Caco-2 (cell line): Measurements from ENCODE around the gene PLA2G2C. TPM values are rescaled to one million over a fixed set of nuclear protein-coding genes. Genes with fewer than 3 reads are reported as not detected.

ENCODE experiments used
- BruUV-seq: library from RNA; stranded (reverse); fragments of 400-500 nt; replicated peaks from 2 replicates; lab custom pipeline; 2021; lab: Mats Ljungman, UMichigan
- CTCF ChIA-PET: fragments of 300-600 bp; sonication (Branson Sonifier 250); formaldehyde crosslinking; loops from one replicate; lab custom pipeline; 2022; ENCODE audit warnings: antibody characterized with exemption; lab: Charles Lee
- POLR2A ChIA-PET: fragments of 300-600 bp; sonication (Branson Sonifier 250); formaldehyde crosslinking; loops from one replicate; lab custom pipeline; 2022; ENCODE audit warnings: antibody characterized with exemption; lab: Charles Lee
- DNase-seq, 2 experiments: peaks; one replicate each; pipeline versions ENCODE4 v3.0.0 to v3.0.0-alpha.2; 2020 to 2022
- H3K27me3 ChIP-seq: replicated peaks from 2 replicates; pipeline ENCODE4 v1.6.0; 2011; ENCODE audit warnings: low read length; ENCODE audit not compliant: control insufficient read depth, insufficient read depth
- H3K36me3 ChIP-seq: 2 replicates; pipeline ENCODE4 v1.5.1; 2011; ENCODE audit warnings: low read length; ENCODE audit not compliant: control insufficient read depth, insufficient read depth
- H3K4me1 ChIP-seq: fragments of 250-450 bp; sonication (Bioruptor Pico); 2 replicates; pipeline ENCODE4 v1.5.1; 2020; ENCODE audit warnings: mild to moderate bottlenecking
- H3K4me3 ChIP-seq: 2 replicates; pipeline ENCODE4 v1.5.1; 2011; ENCODE audit warnings: low read depth, mild to moderate bottlenecking, control low read depth, low read length
- H3K9me3 ChIP-seq: fragments of 250-450 bp; sonication (Bioruptor Pico); 2 replicates; pipeline ENCODE4 v1.5.1; 2020; ENCODE audit warnings: mild to moderate bottlenecking, moderate library complexity
- H3K27ac Mint-ChIP-seq: one replicate; pipeline ENCODE4 v1.8.0; 2022; ENCODE audit warnings: mixed read lengths; ENCODE audit not compliant: unreplicated experiment
- H3K27me3 Mint-ChIP-seq: one replicate; pipeline ENCODE4 v1.8.0; 2022; ENCODE audit warnings: mixed read lengths; ENCODE audit not compliant: insufficient read depth, unreplicated experiment
- H3K36me3 Mint-ChIP-seq: one replicate; pipeline ENCODE4 v1.8.0; 2022; ENCODE audit warnings: mild to moderate bottlenecking, mixed read lengths; ENCODE audit not compliant: insufficient read depth, unreplicated experiment
- H3K4me1 Mint-ChIP-seq: one replicate; pipeline ENCODE4 v1.8.0; 2022; ENCODE audit warnings: low read depth, mixed read lengths; ENCODE audit not compliant: unreplicated experiment
- H3K4me3 Mint-ChIP-seq: one replicate; pipeline ENCODE4 v1.8.0; 2022; ENCODE audit warnings: mild to moderate bottlenecking, moderate library complexity, mixed read lengths; ENCODE audit not compliant: unreplicated experiment
- H3K9me3 Mint-ChIP-seq: one replicate; pipeline ENCODE4 v1.8.0; 2022; ENCODE audit warnings: mixed read lengths; ENCODE audit not compliant: unreplicated experiment
- CTCF ChIP-seq, 2 experiments: fragments of 200-600 bp in 1 of 2; IDR thresholded peaks; 1 replicate in 1 of 2; 2 replicates in 1 of 2; pipeline versions ENCODE4 v1.5.1 to v1.8.0; 2011 to 2022; ENCODE audit warnings: antibody characterized with exemption in 1 of 2, control low read depth in 1 of 2, inconsistent platforms in 1 of 2, low read depth in 1 of 2, low read length in 1 of 2, mild to moderate bottlenecking in 1 of 2, moderate library complexity in 1 of 2; ENCODE audit not compliant: insufficient read depth in 1 of 2, severe bottlenecking in 1 of 2, unreplicated experiment in 1 of 2
- intact Hi-C: fragments of 100-400 bp; cut with micrococcal nuclease; formaldehyde crosslinking; loops from one replicate; pipeline ENCODE4 v1.10.0; 2022; ENCODE audit not compliant: unreplicated experiment
- total RNA-seq: library from RNA; stranded (reverse); gene quantifications from 2 replicates; pipeline ENCODE4 v1.2.3, GENCODE V29; 2022

The PLA2G2C gene
- total RNA-seq, 1 experiment from 2014 or later, result not detected

- H3K27me3 Mint-ChIP-seq, result no peaks in the 10 kb centered on the region
These were observed 44.2 kb downstream of the PLA2G2C start for GRCh38 chr1:20142001-20142710.

DNA sequence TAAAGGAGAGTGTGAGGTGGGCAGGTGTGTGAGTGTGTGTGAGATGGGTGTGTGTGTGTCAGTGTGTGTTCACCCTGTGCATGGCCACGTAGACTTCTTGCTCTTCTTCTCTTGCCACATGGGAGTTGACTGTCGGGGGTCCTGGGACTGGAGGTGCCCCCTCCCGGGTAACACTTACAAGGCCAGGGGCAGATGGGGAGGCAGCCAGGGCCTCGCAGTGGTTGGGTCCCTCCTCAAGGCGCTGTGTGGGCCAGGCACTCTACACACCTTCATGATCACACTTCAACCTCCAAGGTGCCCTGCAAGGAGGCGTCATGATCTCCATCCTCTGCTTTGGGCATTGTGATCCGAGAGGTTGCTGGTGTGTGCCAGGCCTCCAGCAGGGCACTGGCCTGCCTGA is 44.9 kb downstream of the PLA2G2C start:
- no peaks in the 10 kb centered on the region for H3K27me3 Mint-ChIP-seq
- Histone ChIP-seq H3K9me3 (no peaks in the 10 kb centered on the region), H3K27me3 (no peaks in the 10 kb centered on the region), H3K36me3 (no peaks in the 10 kb centered on the region), H3K4me1 (no peaks in the 10 kb centered on the region), H3K4me3 (no peak overlapping the region)
- DNase-seq, result no peak
- TF ChIP-seq CTCF (IDR thresholded peaks at IDR 0.05; ENCODE audit: insufficient read depth in 1 of 2, low read depth in 1 of 2, low read length in 1 of 2, severe bottlenecking in 1 of 2, unreplicated experiment in 1 of 2), result no peak
- intact Hi-C loops, result no loop called here
- no TSS peak for BruUV-seq
- ChIA-PET CTCF (no interaction called here), POLR2A (no interaction called here)
- H3K9me3 Mint-ChIP-seq, result no peaks in the 10 kb centered on the region
- no peaks in the 10 kb centered on the region for H3K4me1 Mint-ChIP-seq
- H3K4me3 Mint-ChIP-seq, result no peak overlapping the region
- H3K27ac Mint-ChIP-seq, result no peak overlapping the region
- no peaks in the 10 kb centered on the region for H3K36me3 Mint-ChIP-seq

More at GRCh38 chr1:20142001-20142710, 44.2 kb downstream of the PLA2G2C start:
- H3K4me1 Mint-ChIP-seq, result no peaks in the 10 kb centered on the region
- no peak overlapping the region for H3K4me3 ChIP-seq
- H3K36me3 Mint-ChIP-seq, result no peaks in the 10 kb centered on the region
- H3K9me3 ChIP-seq, result no peaks in the 10 kb centered on the region
- H3K4me3 Mint-ChIP-seq, result no peak overlapping the region
- no peak overlapping the region for H3K27ac Mint-ChIP-seq
- BruUV-seq, result no TSS peak
- H3K27me3 ChIP-seq, result no peaks in the 10 kb centered on the region
- H3K4me1 ChIP-seq, result no peaks in the 10 kb centered on the region
- no peaks in the 10 kb centered on the region for H3K36me3 ChIP-seq
- no peak for DNase-seq
- intact Hi-C loops, result no loop called here
- TF ChIP-seq CTCF (IDR thresholded peaks at IDR 0.05; ENCODE audit: insufficient read depth in 1 of 2, low read depth in 1 of 2, low read length in 1 of 2, severe bottlenecking in 1 of 2, unreplicated experiment in 1 of 2), result no peak
- no peaks in the 10 kb centered on the region for H3K9me3 Mint-ChIP-seq
- ChIA-PET POLR2A (no interaction called here), CTCF (no interaction called here)

DNA sequence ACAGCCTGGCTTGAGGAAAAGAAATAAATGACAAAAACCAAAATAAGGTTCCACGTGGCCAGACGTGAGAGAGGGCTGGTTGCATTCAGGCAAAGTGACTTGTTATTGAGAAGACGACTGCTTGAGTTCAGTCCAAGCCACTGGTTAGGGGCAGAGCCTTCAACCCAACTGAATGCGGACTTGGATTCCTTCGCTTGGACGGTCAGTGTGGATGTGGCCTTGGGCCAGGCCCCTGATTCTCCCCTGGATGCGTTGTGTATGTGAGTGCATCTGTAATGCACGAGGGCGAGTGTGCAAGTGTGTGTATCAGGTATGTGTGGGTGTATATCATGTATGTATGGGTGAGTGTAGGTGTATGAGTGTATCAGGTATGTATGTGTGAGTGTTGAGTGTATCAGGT is 45.3 kb downstream of the PLA2G2C start:
- ChIA-PET CTCF (no interaction called here), POLR2A (no interaction called here)
- DNase-seq, result no peak
- Mint-ChIP-seq H3K4me3 (no peak overlapping the region), H3K27ac (no peak overlapping the region), H3K4me1 (no peaks in the 10 kb centered on the region), H3K9me3 (no peaks in the 10 kb centered on the region), H3K36me3 (no peaks in the 10 kb centered on the region), H3K27me3 (no peaks in the 10 kb centered on the region)
- intact Hi-C loops, result no loop called here
- Histone ChIP-seq H3K27me3 (no peaks in the 10 kb centered on the region), H3K4me3 (no peak overlapping the region), H3K4me1 (no peaks in the 10 kb centered on the region), H3K9me3 (no peaks in the 10 kb centered on the region), H3K36me3 (no peaks in the 10 kb centered on the region)
- no TSS peak for BruUV-seq
- TF ChIP-seq CTCF (IDR thresholded peaks at IDR 0.05; ENCODE audit: insufficient read depth in 1 of 2, low read depth in 1 of 2, low read length in 1 of 2, severe bottlenecking in 1 of 2, unreplicated experiment in 1 of 2), result no peak
